ENCODE measurements around the gene TALDO1.

DNA sequence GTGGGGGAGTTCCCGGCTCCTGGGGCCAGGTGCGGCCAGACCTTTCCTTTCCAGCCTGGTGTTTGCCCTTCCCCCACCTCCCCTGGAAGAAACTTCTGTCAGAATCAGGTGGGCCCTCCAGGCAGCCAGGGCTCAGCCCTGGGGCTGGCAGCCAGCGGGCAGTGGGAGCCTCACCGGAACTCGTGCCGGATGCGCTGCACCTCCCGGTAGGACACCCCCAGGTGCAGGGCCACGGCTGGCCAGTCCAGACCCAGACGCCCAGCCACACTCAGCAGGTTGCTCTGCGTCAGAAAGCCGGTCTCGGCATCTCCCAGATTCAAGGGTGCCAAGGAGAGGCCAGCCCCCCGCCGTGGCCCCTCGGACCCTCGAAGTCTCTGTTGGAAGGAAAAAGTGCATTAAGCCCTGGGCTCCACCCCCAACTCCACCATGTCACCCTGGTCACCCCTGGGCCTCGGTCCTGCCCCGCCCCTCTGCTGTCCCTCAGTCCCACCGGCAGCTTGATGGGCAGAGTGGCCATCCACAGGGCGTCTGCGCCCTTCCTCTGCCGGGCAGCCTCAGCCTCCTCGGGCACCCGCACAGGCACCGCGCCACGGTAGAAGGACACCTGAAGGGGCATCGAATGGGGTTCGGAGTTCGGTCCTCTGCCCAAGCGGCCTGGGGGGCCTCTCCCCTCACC, 52.5 kb downstream of the TALDO1 start:
- TF ChIP-seq, protein P1, sequence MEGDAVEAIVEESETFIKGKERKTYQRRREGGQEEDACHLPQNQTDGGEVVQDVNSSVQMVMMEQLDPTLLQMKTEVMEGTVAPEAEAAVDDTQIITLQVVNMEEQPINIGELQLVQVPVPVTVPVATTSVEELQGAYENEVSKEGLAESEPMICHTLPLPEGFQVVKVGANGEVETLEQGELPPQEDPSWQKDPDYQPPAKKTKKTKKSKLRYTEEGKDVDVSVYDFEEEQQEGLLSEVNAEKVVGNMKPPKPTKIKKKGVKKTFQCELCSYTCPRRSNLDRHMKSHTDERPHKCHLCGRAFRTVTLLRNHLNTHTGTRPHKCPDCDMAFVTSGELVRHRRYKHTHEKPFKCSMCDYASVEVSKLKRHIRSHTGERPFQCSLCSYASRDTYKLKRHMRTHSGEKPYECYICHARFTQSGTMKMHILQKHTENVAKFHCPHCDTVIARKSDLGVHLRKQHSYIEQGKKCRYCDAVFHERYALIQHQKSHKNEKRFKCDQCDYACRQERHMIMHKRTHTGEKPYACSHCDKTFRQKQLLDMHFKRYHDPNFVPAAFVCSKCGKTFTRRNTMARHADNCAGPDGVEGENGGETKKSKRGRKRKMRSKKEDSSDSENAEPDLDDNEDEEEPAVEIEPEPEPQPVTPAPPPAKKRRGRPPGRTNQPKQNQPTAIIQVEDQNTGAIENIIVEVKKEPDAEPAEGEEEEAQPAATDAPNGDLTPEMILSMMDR (IDR thresholded peaks at IDR 0.05 in 8 of 11, conservative IDR thresholded peaks at IDR 0.05 in 3 of 11), result no peak
- peak in 1 of 3 donors; percentile 8 for TF ChIP-seq POLR2AphosphoS5 (IDR thresholded peaks at IDR 0.05)

All from spleen (tissue), 7 donors.